Calu3 (cell line): ENCODE measurements around the gene KRI1. TPM values are rescaled to one million over a fixed set of nuclear protein-coding genes. Genes with fewer than 3 reads are reported as not detected.
"Not testable (repeated sequence)": the region's sequence is repeated elsewhere in the genome, so short reads cannot be mapped to it uniquely, and the experiment has no call there.

Source experiments
- BruUV-seq: library from RNA; stranded (reverse); fragments of 400-500 nt; replicated peaks from 2 replicates; lab custom pipeline; 2021; lab: Mats Ljungman, UMichigan
- CTCF ChIA-PET: fragments of 300-600 bp; sonication (Branson Sonifier 250); formaldehyde crosslinking; loops from one replicate; lab custom pipeline; 2022; ENCODE audit warnings: antibody characterized with exemption; lab: Charles Lee
- DNase-seq: peaks from one replicate; pipeline ENCODE4 v3.0.0; 2022
- H3K27ac Mint-ChIP-seq: one replicate; pipeline ENCODE4 v1.8.0; 2022; ENCODE audit warnings: mixed read lengths; ENCODE audit not compliant: unreplicated experiment
- H3K27me3 Mint-ChIP-seq: one replicate; pipeline ENCODE4 v1.8.0; 2022; ENCODE audit warnings: mixed read lengths; ENCODE audit not compliant: unreplicated experiment
- H3K36me3 Mint-ChIP-seq: one replicate; pipeline ENCODE4 v1.8.0; 2022; ENCODE audit warnings: mild to moderate bottlenecking, moderate library complexity, mixed read lengths; ENCODE audit not compliant: insufficient read depth, unreplicated experiment
- H3K4me1 Mint-ChIP-seq: one replicate; pipeline ENCODE4 v1.8.0; 2022; ENCODE audit warnings: mild to moderate bottlenecking, low read depth, mixed read lengths; ENCODE audit not compliant: unreplicated experiment
- H3K4me3 Mint-ChIP-seq: one replicate; pipeline ENCODE4 v1.8.0; 2022; ENCODE audit warnings: mild to moderate bottlenecking, low read depth, moderate library complexity, mixed read lengths; ENCODE audit not compliant: unreplicated experiment
- H3K9me3 Mint-ChIP-seq: one replicate; pipeline ENCODE4 v1.8.0; 2022; ENCODE audit warnings: low read depth, mixed read lengths; ENCODE audit not compliant: unreplicated experiment
- intact Hi-C: fragments of 100-400 bp; cut with micrococcal nuclease; formaldehyde crosslinking; loops from one replicate; pipeline ENCODE4 v1.10.0; 2022; ENCODE audit not compliant: unreplicated experiment
- total RNA-seq: library from RNA; stranded (reverse); gene quantifications from 2 replicates; pipeline ENCODE4 v1.2.3, GENCODE V29; 2022
- TF ChIP-seq, protein P1 (sequence below): fragments of 200-600 bp; IDR thresholded peaks from one replicate; pipeline ENCODE4 v1.8.0; 2022; ENCODE audit warnings: antibody characterized with exemption; ENCODE audit not compliant: unreplicated experiment

The KRI1 gene
- total RNA-seq, 1 experiment from 2014 or later = 29.6 TPM

DNA sequence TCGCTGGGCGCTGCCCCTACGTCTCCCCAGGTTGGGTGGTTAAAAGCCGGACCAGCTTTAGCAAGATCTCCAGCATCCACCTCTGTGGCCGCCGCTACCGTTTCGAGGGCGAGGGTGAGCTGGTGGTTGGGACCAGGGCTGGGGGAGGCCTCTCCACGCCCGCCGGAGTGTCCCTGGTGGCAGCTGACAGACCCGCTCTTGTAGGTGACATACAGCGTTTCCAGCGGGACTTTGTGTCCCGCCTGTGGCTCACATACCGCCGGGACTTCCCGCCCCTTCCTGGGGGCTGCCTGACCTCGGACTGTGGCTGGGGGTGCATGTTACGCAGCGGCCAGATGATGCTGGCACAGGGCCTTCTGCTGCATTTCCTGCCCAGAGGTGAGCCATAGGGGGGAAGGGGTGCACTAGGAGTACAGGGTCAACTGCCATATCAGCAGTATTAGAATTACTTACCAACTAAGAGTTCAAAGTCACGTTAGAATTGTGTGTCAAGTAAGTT is 21.0 kb downstream of the KRI1 start:
- intact Hi-C loops = no loop called here
- TSS peak; percentile 55 for BruUV-seq
- TF ChIP-seq, protein P1, sequence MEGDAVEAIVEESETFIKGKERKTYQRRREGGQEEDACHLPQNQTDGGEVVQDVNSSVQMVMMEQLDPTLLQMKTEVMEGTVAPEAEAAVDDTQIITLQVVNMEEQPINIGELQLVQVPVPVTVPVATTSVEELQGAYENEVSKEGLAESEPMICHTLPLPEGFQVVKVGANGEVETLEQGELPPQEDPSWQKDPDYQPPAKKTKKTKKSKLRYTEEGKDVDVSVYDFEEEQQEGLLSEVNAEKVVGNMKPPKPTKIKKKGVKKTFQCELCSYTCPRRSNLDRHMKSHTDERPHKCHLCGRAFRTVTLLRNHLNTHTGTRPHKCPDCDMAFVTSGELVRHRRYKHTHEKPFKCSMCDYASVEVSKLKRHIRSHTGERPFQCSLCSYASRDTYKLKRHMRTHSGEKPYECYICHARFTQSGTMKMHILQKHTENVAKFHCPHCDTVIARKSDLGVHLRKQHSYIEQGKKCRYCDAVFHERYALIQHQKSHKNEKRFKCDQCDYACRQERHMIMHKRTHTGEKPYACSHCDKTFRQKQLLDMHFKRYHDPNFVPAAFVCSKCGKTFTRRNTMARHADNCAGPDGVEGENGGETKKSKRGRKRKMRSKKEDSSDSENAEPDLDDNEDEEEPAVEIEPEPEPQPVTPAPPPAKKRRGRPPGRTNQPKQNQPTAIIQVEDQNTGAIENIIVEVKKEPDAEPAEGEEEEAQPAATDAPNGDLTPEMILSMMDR = no peak
- H3K9me3 Mint-ChIP-seq = no peaks in the 10 kb centered on the region
- no peak for DNase-seq
- peaks cover 12% of the 10 kb centered on the region for H3K27me3 Mint-ChIP-seq
- peaks cover 21% of the 10 kb centered on the region for H3K36me3 Mint-ChIP-seq
- CTCF ChIA-PET = no interaction called here
- peak overlapping the region; percentile 73 for H3K4me3 Mint-ChIP-seq
- H3K27ac Mint-ChIP-seq = no peak overlapping the region
- no peaks in the 10 kb centered on the region for H3K4me1 Mint-ChIP-seq

DNA sequence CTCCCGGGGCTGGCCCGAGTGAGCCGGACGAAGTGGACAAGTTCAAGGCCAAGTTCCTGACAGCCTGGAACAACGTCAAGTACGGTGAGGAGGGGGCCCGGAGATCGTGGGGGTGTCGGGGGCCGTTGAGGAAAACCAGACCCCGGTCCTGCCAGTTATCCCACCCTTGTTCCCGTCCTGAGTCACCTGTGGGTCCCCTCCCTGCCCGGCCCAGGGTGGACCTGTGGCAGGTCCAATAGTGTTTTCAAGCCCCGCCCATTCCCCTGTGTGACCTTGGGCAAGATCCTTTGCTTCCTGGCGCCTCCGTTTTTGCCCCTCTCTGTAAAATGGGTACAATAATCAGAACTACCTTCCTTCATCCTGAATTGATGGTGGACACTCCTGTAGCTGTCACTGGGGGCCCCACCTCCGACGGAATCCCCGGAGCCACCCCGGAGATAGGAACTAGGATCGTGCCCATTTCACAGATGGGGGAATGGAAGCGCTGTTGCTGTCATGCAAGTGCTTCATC is 21.5 kb downstream of the KRI1 start:
- no peaks in the 10 kb centered on the region for H3K4me1 Mint-ChIP-seq
- H3K9me3 Mint-ChIP-seq = no peaks in the 10 kb centered on the region
- H3K27ac Mint-ChIP-seq = no peak overlapping the region
- CTCF ChIA-PET = no interaction called here
- TF ChIP-seq, protein P1 = no peak
- no TSS peak for BruUV-seq
- peaks cover 19% of the 10 kb centered on the region for H3K36me3 Mint-ChIP-seq
- peak overlapping the region; percentile 73 for H3K4me3 Mint-ChIP-seq
- H3K27me3 Mint-ChIP-seq = peaks cover 17% of the 10 kb centered on the region
- intact Hi-C loops = no loop called here
- DNase-seq = no peak

DNA sequence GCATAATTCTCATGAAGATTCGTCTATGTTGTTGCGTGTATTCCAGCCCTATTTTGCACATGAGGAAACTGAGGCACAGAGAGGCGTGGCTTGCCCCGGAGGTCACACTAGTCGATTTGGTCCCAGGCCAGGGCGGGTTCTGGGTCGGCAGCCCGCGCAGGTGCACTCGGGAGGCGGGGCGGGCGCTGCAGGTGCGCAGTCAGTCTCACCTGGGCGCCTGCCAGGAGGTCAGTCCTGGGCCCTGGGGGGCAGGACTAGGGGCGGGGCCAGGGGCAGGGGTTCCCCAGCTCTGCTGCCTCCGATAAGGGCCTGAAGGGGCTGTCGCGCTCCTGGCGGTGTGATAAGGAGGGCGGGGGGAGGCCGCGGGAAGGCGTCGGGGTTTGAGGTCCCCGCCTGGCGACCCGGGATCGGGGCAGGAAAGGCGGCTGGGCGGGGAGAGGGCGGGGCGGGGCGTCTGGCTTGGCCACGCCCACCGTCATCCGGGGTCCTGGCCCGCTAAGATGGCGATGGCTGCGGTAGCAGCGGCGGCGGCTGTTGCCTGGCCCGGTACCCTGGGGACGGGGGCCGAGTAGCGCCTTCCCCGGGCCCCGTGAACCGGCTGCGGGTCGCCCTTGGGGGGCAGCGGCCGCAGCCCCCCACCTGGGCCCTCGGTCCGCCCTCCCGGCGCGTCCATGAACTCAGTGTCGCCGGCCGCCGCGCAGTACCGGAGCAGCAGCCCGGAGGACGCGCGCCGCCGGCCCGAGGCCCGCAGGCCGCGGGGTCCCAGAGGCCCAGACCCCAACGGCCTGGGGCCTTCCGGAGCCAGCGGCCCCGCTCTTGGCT is 22.2 kb downstream of the KRI1 start, which contains the start of gene ATG4D:
Gene ATG4D, plus strand, starts transcription at position 485 of the 822 bp plus-strand sequence. Its CDS starts 187 bp downstream, at position 672.
- Mint-ChIP-seq H3K4me1 (no peaks in the 10 kb centered on the region), H3K27ac (no peak within 1 kb of the TSS), H3K4me3 (peak within 1 kb of the TSS; percentile 73), H3K36me3 (peaks cover 17% of the 10 kb centered on the region), H3K27me3 (peaks cover 18% of the 10 kb centered on the region), H3K9me3 (no peaks in the 10 kb centered on the region)
- BruUV-seq = no TSS peak
- intact Hi-C loops = no loop called here
- TF ChIP-seq, protein P1 = no peak
- peak; percentile 88 for DNase-seq
- CTCF ChIA-PET = no interaction called here

DNA sequence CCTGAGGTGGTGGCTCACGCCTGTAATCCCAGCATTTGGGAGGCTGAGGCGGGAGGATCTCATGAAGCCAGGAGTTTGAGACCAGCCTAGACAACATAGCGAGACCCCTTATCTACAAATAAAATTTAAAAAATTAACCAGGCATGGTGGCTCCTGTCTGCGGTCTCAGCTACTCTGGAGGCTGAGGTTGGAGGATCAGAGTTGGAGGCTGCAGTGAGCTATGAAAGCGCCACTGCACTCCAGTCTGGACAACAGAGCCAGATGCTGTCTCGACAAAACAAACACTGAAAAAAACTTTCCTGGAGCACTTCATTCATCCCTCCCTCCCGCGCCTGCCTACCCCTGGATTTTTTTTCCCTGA is 22.8 kb downstream of the KRI1 start:
- no TSS peak for BruUV-seq
- Mint-ChIP-seq H3K4me1 (no peaks in the 10 kb centered on the region), H3K4me3 (peak overlapping the region; percentile 73), H3K36me3 (peaks cover 17% of the 10 kb centered on the region), H3K9me3 (no peaks in the 10 kb centered on the region), H3K27me3 (peaks cover 18% of the 10 kb centered on the region), H3K27ac (no peak overlapping the region)
- no peak for DNase-seq
- TF ChIP-seq, protein P1 = no peak
- intact Hi-C loops = no loop called here
- CTCF ChIA-PET = no interaction called here

DNA sequence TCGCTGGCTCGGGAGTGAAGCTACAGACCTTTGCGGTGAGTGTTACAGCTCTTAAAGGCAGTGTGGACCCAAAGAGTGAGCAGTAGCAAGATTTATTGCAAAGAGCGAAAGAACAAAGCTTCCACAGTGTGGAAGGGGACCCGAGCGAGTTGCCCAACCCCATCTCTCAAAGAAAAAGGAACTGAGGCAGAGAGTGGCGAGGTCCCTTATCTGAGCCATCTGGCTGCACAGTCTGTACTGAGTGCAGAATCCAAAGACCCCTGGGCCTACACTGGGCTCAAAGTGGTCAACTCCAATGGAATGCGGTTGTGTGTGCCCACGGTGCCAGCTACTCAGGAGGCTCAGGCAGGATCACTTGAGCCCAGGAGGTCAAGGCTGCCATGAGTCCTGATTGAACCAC is 26.8 kb downstream of the KRI1 start:
- H3K4me1 Mint-ChIP-seq, H3K27ac Mint-ChIP-seq, H3K9me3 Mint-ChIP-seq, intact Hi-C loops, H3K4me3 Mint-ChIP-seq, DNase-seq, H3K36me3 Mint-ChIP-seq, BruUV-seq: not testable (repeated sequence)
- peaks cover 31% of the 10 kb centered on the region for H3K27me3 Mint-ChIP-seq
- CTCF ChIA-PET = interaction anchor here (0.6 kb wide), 1 partner anchor 110 kb away, joined by 6 read pairs; no protein-coding TSS in a partner anchor
